ENCODE results near the gene TOP1.

DNA sequence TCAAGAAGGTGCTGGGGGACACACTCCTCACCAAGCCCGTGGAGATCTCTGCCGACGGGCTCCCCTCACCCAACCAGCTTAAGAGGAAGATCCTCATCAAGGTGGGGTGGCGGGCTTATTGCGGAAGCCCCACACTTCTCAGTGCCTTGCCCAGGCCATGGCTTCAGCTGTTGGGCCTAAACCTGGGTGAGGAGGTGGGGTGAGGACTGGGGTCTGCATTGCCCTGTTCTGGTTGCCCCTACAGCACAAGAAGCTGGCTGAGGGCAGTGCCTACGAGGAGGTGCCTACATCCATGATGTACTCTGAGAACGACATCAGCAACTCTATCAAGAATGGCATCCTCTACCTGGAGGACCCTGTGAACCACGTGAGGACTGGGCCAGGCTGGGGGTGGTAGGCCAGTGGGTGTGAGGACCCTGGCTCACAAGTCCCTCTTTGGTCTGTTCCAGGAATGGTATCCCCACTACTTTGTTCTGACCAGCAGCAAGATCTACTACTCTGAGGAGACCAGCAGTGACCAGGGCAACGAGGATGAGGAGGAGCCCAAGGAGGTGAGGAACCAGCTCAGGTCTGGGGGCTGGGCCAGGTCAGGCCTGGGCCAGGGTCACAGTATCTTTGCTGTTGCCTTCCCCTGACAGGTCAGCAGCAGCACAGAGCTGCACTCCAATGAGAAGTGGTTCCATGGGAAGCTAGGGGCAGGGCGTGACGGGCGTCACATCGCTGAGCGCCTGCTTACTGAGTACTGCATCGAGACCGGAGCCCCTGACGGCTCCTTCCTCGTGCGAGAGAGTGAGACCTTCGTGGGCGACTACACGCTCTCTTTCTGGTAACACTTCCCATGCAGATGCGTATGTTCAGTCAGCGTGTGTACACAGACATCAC lies 136.6 kb downstream of the TOP1 start:
- TF ChIP-seq, protein P1, sequence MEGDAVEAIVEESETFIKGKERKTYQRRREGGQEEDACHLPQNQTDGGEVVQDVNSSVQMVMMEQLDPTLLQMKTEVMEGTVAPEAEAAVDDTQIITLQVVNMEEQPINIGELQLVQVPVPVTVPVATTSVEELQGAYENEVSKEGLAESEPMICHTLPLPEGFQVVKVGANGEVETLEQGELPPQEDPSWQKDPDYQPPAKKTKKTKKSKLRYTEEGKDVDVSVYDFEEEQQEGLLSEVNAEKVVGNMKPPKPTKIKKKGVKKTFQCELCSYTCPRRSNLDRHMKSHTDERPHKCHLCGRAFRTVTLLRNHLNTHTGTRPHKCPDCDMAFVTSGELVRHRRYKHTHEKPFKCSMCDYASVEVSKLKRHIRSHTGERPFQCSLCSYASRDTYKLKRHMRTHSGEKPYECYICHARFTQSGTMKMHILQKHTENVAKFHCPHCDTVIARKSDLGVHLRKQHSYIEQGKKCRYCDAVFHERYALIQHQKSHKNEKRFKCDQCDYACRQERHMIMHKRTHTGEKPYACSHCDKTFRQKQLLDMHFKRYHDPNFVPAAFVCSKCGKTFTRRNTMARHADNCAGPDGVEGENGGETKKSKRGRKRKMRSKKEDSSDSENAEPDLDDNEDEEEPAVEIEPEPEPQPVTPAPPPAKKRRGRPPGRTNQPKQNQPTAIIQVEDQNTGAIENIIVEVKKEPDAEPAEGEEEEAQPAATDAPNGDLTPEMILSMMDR (IDR thresholded peaks at IDR 0.05): no peak
- no peak for TF ChIP-seq POLR2A (IDR thresholded peaks at IDR 0.05)

All from right lobe of liver (tissue), 4 donors.